GM19240 (cell line): ENCODE data around the gene FOLR1.
"Not testable (repeated sequence)": the region's sequence is repeated elsewhere in the genome, so short reads cannot be mapped to it uniquely, and the experiment has no call there.

Experiments
- DNase-seq: peaks from one replicate; pipeline ENCODE4 v3.0.0; 2011; ENCODE audit warnings: low spot score; ENCODE audit not compliant: insufficient read length

The FOLR1 gene

DNA sequence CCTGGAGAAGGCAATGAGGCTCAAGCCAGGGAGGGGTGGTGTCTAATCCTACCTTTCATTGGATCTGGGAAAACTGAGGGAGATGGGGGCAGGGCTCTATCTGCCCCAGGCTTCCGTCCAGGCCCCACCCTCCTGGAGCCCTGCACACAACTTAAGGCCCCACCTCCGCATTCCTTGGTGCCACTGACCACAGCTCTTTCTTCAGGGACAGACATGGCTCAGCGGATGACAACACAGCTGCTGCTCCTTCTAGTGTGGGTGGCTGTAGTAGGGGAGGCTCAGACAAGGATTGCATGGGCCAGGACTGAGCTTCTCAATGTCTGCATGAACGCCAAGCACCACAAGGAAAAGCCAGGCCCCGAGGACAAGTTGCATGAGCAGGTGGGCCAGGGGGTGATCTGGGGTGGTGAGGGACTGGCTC, at the start of gene FOLR1:
Gene FOLR1 (plus strand): TSS at position 180 of the 421 bp plus-strand sequence. CDS start 34 bp downstream, at position 214.
- no peak for DNase-seq

DNA sequence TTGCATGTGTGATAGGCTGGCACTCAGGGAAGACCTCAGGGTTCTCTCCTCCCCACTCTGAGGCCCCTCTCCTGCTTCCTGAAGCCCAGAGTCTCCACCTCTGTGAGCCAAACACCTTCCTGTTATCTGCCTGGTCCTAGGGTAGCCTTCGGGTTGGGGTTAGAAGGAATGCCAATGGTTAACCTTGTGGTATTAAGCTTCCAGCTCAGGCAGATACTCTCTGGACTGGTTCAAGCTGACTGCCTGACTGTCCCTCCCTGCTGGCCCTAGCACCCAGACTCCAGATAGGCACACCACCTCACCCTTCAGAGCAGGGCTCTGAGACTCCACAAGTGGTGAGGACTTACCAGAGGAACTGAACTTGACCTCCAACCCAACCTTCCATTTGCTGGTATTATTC, 49.4 kb upstream of the FOLR1 start:
- not testable (repeated sequence) for DNase-seq

DNA sequence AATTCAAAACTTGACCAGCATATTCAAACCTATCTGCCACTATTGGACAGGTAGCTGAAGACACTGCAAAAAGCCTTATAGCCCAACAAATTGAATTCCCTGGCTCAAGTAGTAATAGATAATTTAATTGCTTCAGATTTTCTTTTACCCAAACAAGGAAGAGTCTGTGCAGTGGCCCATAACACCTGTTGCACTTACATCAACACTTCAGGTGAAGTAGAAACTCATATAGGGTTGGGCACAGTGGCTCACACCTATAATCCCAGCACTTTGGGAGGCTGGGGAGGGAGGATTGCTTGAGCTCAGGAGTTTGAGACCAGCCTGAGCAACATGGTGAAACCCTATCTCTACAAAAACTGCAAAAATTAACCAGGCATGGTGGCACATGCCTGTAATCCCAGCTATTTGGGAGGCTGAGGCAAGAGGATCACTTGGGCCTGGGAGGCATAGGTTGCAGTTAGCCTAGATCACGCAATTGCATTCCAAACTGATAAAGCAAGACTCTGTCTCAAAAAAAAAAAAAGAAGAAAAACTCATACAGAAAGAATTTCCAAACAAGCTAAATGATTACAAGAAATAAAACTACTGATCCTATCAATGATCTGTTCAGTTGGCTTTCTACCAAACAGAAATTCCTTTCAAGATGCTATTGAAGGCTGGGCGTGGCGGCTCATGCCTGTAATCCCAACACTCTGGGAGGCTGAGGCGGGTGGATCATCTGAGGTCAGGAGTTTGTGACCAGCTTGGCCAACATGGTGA, 47.0 kb upstream of the FOLR1 start:
- DNase-seq: no peak

DNA sequence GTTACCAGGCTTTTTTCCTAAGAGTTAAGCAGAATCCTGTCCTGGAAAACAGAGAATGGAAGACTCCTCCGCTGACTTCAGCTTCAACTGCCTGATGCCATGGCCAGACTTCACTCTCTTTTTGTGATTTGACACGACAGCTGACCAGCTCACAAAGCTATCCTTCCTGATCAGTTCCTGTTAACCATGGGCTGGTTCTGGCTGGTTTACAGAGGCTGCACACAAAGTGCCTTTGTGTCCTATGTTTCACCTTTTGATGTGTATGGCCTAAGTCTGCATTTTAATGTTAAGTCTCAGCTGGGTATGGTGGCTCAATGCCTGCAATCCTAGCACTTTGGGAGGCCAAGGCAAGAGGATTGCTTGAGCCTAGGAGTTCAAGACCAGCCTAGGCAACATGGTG, 45.3 kb upstream of the FOLR1 start:
- no peak for DNase-seq

DNA sequence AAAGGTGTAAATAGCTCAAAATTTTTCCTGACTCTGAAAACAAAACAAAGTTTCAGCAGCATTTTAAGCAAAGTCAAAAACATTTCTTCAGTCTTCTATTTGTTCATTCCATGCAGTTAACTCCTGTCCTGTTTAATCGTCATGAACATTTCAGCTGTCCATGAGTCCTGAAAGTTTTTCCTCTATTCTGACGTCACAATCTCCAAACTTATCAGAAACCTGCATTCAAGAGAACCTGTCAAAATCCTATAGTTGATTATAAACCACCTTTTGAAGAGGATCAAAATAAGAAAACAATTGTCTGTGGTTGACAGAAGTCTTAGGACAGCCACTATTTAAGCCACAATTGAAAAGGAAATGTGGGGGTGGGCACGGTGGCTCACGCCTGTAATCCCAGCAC, 41.1 kb upstream of the FOLR1 start:
- no peak for DNase-seq

DNA sequence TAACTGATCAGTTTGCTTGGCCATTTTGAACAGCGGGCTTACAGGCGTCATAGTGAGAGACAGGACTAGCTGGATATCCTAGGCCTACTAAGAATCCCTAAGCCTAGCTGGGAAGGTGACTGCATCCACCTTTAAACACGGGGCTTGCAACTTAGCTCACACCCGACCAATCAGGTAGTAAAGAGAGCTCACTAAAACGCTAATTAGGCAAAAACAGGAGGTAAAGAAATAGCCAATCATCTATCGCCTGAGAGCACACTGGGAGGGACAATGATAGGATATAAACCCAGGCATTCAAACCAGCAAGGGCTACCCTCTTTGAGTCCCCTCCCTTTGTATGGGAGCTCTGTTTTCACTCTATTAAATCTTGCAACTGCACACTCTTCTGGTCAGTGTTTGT, 38.1 kb upstream of the FOLR1 start:
- DNase-seq: not testable (repeated sequence)

DNA sequence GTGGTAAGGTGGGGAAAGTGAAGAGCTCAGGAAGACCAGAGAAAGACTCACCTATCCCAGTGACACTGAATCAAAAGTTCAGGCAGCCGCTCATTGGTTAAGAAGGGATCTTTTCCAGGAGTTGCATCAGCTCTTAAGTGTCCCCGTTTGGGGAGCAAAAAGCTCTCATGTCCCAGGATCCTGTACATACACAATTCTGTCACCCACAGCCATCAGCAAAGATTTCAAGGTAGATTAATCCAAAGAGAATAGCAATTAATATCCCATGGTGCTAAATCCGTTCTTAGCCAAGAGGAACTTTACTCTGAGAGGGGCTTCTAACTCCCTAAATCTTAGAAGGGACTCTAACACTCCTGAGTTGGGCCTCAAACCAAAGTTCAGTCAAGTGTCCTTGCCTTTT, 37.1 kb upstream of the FOLR1 start:
- DNase-seq: no peak

DNA sequence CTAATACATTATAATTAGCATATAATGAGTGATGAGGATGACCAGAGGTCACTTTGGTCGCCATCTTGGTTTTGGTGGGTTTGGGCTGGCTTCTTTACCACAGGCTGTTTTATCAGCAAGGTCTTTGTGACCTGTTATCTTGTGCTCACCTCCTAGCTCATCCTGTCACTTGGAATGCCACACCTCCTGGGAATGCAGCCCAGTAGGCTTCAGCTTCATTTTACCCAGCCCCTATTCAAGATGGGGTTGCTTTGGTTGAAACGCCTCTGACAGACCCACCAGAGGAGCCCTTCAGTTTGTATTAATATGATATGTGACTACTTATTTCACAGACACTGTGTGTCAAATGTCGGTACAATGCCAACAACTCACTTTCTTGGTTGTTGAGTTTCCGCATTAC, 36.2 kb upstream of the FOLR1 start:
- no peak for DNase-seq

DNA sequence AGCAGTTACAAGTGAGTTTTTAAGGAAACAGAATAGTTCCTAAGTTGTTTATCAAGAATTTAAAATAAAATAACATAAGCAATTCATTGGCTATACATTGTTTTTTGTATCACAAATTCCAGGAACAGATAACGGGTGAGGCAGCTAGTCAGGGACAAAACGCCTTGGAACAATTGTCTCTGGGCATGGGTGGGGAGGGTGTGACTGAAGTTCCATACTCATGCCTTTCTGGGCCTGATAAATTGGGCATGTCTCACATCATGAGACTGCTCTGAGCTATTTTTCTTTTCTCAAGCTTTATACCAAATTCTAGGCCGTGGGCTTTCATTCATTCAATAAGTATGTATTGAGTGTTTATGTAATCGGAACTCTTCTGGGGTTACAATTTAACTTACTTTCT, 34.8 kb upstream of the FOLR1 start:
- DNase-seq: no peak

DNA sequence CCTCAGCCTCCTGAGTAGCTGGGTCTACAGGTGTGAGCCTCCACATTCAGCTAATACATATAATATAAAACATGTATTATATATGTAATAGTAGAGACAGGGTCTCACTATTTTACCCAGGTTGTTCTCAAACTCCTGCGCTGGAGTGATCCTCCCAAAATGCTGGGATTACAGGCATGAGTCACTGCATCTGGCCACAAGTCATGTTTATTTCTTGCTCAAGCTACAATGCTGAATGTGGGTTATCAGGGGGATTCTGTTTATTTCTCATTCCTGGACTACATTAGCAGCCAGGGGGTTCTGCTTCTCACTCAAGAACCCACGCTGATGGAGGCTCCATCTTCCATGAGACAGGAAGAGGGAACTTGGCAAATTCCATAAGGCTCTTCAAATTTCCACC, 31.6 kb upstream of the FOLR1 start:
- DNase-seq: no peak

DNA sequence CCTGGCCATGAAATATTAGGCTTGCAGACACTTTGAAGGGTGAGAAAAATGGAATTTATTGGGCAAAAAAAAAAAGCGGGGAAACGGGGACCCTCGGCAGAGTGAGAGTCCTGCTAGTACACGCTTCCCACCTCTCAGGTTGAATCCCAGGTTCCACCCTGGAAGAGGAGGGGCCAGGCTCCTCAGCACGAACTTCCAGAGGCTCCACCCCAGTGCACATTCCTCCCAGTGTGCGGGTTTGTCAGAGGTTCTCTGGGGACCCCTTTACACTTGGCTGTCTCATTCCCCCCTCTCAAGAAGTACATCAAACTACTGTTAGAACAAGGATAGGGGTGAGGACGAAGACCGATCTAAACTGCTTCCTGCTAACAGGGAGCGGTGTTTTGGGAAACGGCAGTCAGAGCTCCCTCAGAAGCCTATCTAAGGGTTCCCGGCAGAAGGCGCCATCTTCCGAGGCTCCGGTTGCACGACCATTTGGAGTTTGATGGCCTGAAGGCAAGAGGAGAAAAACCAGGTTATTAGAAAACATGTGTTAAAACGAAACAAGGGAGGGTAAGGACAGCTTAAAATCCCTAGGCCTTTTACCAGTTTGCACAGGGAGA, 28.9 kb upstream of the FOLR1 start:
- no peak for DNase-seq

DNA sequence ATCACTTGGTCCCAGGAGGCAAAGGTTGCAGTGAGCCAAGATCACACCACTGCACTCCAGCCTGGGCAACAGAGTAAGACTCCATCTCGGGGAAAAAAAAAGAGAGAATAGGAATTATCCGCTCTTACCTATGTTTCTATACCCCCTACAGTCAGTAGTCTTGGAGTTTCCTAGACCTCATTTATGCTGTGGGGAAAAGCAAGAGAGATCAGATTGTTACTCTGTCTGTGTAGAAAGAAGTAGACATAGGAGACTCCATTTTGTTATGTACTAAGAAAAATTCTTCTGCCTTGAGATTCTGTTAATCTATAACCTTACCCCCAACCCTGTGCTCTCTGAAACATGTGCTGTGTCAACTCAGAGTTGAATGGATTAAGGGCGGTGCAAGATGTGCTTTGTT, 27.8 kb upstream of the FOLR1 start:
- DNase-seq: not testable (repeated sequence)

DNA sequence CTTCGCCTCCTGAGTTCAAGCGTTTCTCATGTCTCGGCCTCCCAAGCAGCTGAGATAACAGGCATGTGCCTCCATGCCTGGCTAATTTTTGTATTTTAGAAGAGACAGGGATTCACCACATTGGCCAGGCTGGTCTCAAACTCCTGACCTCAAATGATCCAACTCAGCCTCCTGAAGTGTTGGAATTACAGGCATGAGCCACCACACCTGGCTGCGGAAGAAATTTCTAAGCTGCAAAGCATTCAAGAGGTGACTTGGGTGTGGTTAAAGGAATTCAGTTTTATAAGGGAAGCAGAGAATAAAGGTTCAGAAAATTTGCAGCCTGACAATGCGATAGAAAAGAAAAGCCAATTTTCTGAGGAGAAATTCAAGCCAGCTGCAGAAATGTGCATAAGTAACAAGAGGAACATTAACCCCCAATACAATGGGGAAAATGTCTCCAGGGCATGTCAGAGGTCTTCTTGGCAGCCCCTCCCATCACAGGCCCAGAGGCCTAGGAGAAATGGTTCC, 22.8 kb upstream of the FOLR1 start:
- DNase-seq: not testable (repeated sequence)

DNA sequence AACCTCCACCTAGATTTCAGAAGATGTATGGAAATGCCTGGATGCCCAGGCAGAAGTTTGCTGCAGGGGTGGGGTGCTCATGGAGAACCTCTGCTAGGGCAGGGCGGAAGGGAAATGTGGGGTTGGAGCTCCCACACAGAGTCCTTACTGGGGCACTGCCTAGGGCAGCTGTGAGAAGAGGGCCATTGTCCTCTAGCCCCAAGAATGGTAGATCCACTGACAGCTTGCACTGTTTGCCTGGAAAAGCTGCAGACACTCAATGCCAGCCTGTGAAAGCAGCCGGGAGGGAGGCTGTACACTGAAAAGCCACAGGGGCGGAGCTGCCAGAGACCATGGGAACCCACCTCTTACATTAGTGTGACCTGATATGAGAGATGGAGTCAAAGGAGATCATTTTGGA, 22.2 kb upstream of the FOLR1 start:
- DNase-seq: not testable (repeated sequence)

DNA sequence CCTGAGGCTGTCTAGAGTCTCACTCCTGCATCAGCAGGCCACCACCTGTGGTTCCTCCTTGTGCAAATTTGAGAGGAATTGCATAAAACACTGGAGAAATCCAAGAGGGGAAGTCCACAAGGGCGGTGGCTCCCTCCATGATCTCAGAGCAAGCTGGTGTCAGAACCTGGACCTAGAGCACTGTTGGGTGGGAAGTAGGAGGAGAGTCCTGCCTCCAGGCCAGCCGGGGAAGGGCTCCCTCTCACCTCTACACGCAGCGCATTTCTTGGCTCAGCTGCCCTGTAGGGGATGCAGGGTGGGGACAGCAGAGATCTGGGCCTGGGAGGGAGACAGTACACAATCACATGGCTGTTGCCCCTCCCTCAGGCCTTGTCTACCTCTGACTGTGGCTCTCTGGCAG, 19.9 kb upstream of the FOLR1 start:
- not testable (repeated sequence) for DNase-seq

DNA sequence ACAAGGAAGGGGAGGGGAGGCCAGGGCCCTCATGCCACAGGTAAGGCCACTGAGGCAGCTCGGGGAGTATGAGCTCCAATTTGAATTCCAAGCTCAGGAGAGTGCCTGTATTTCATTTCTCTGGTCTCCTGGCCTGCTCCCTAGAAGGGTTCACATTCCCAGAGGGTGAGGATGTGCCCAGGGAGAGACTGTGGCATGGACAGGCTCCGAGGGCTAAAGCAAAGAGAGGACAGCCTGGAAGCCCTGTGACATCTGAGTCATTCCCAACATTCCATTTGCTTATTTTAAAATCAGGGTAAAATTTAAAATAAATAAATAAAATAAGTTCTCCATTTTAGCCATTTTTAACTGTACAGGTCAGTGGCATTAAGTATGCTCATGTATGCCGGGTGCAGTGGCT, 18.6 kb upstream of the FOLR1 start:
- DNase-seq: no peak

DNA sequence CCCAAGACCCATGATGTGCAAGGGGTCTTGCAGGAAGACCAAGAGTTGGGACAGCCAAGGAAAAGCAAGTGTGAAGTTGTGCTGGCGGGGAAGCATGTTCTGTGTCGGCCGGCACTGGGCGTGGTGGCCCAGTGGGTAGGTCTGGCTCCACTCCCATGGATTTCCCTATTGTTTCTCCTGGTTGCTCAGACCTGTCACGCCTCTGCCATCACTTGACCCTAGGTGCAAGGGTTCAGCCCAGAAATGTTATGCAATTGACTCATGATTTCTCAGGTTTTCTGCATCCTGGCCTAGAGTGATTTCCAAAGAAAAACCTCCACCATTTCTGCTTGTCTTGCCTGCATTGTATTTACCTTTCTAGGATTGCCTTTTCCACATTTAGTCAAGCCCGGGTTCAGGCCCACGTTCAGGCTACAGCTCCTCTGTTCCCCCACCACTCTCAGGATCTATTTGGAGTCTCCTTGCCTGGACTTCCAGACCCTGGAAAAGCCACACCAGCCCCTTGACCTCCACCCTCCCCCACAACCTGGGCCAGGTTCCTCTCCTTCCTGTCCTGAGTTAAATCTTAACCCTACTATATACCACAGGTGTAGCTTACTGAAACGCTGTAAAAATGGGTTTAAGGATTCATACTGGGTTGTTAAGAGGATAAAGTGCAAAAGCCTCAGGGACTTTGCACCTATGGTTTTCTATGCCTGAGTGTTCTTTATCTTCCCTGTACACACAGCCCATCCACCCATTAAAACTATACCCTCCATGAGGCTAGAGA, 17.5 kb upstream of the FOLR1 start:
- no peak for DNase-seq

DNA sequence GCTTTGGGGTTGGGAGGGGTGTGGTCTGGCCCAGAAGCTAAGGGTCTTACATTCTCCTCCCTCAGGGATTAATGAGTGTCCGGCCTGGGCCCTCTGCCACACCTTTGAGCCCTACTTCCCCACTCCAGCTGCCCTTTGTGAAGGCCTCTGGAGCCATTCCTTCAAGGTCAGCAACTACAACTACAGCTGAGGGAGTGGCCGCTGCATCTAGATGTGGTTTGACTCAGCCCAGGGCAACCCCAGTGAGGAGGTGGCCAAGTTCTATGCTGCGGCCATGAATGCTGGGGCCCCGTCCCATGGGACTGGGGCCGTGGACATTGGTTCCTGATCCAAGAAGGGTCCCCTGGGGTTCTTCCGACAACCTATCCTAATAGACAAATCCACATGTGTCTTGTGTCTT, 14.3 kb upstream of the FOLR1 start:
- DNase-seq: no peak

DNA sequence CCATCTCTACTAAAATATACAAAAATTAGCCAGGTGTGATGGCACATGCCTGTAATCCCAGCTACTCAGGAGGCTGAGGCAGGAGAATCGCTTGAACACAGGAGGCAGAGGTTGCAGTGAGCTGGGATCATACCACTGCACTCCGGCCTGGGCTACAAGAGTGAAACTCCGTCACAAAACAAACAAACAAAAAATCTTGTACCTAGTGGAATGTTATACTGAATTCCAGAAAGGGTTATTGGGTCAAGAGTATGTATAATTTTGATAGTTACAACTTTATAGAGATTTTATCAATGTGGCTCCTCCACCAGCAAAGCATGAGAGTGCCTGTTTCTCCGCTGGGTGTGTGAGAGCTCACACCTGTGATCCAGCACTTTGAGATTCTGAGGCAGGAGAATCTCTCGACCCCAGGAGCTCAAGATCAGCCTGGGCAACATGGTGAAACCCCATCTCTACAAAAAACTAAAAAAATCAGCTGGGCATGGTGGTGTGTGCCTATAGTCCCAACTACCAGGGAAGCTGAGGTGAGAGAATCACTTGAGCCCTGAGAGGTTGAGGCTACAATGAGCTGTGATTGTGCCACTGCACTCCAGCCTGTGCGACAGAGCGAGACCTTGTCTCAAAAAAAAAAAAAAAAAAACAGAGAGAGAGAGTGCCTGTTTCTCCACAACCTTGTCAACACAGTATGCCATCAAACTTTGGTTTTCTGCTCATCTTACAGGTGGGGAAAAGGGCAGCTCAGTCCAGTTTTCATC, 12.7 kb upstream of the FOLR1 start:
- no peak for DNase-seq

DNA sequence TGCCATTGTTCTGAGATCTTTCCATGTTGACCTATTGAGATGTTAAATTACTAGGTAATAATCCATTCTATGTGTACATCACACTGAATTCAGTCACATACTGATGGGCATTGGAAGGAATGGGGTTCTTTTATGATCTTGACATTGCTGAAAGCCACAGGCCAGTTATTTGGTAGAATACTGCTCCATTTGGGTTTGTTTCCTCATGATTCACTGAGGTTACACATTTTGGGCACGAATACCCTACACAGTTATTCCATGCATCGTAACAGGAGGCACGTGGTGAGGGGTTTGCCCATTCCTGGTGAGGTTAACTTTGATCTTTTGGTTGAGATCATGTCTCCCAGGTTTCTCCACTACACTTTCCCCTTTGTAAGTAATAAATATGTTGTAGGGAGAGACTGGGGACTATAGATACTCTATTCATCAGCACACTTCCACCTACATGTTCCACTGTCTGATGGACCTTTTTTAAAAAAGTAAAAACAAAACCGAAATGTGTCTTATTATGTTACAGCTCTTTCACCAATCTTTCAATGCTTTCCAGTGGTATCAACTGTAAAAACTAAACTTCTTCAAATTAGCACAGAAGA, 12.0 kb upstream of the FOLR1 start:
- DNase-seq: no peak

DNA sequence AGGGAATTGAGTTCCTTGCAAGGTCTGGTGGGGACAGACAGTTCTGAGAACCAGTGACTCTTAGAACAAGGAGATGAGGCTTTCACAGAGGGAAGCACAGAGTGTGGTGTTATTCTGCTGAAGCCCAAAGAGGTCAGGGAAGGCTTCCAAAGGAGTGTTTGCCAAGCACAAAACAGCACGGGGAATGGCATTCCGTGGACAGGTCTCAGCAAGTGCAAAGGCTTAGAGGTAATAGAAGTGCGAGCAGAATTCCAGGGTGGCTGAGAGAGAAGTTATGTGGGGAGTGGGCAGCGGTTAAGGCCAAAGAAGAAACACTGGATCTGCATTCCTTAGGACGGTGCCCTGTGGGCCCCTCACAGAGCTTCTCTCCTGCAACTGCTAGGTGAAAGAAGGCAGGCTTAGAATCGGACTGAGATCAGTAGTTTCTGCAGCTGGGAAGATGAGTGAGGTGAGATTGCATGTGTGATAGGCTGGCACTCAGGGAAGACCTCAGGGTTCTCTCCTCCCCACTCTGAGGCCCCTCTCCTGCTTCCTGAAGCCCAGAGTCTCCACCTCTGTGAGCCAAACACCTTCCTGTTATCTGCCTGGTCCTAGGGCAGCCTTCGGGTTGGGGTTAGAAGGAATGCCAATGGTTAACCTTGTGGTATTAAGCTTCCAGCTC, 10.9 kb upstream of the FOLR1 start:
- DNase-seq: not testable (repeated sequence)
